Hepatocyte (in vitro differentiated cells): ENCODE results near the gene AOC3. TPM values are rescaled to one million over a fixed set of nuclear protein-coding genes. Genes with fewer than 3 reads are reported as not detected.

Experiments
- DNase-seq: peaks from one replicate; pipeline ENCODE4 v3.0.0-alpha.2; 2016; ENCODE audit warnings: low spot score
- H2AFZ ChIP-seq: fragments of 200-600 bp; sonication (generic); 2 replicates; pipeline ENCODE4 v1.6.0; 2016; ENCODE audit warnings: antibody characterized with exemption, mild to moderate bottlenecking
- H3K27ac ChIP-seq: fragments of 200-600 bp; sonication (generic); 2 replicates; pipeline ENCODE4 v1.5.1; 2016; ENCODE audit warnings: mild to moderate bottlenecking
- H3K27me3 ChIP-seq: fragments of 200-600 bp; sonication (generic); 2 replicates; pipeline ENCODE4 v1.6.1; 2016
- H3K36me3 ChIP-seq: fragments of 200-600 bp; sonication (generic); replicated peaks from 2 replicates; pipeline ENCODE4 v1.5.1; 2016; ENCODE audit warnings: low read depth; ENCODE audit not compliant: insufficient read depth
- H3K4me1 ChIP-seq: fragments of 200-600 bp; sonication (generic); 2 replicates; pipeline ENCODE4 v1.5.1; 2016; ENCODE audit warnings: mild to moderate bottlenecking, moderate library complexity; ENCODE audit not compliant: insufficient read depth
- H3K4me2 ChIP-seq: fragments of 200-600 bp; sonication (generic); 2 replicates; pipeline ENCODE4 v1.6.0; 2016
- H3K4me3 ChIP-seq: fragments of 200-600 bp; sonication (generic); 2 replicates; pipeline ENCODE4 v1.5.1; 2016; ENCODE audit warnings: mild to moderate bottlenecking
- H3K79me2 ChIP-seq: fragments of 200-600 bp; sonication (generic); 2 replicates; pipeline ENCODE4 v1.6.0; 2017; ENCODE audit warnings: mild to moderate bottlenecking
- H3K9me2 ChIP-seq: fragments of 200-600 bp; sonication (generic); replicated peaks from 2 replicates; pipeline ENCODE4 v1.6.0; 2017; ENCODE audit warnings: mild to moderate bottlenecking; ENCODE audit not compliant: insufficient read depth
- H3K9me3 ChIP-seq: fragments of 200-600 bp; sonication (generic); 2 replicates; pipeline ENCODE4 v1.5.1; 2016; ENCODE audit warnings: low read depth, mild to moderate bottlenecking
- H4K20me1 ChIP-seq: fragments of 200-600 bp; sonication (generic); 2 replicates; pipeline ENCODE4 v1.6.0; 2016; ENCODE audit warnings: mild to moderate bottlenecking; ENCODE audit not compliant: insufficient read depth, poor library complexity, severe bottlenecking
- CTCF ChIP-seq: fragments of 200-600 bp; sonication (generic); IDR thresholded peaks from 2 replicates; pipeline ENCODE4 v1.5.1; 2016; ENCODE audit warnings: antibody characterized with exemption, mild to moderate bottlenecking; ENCODE audit not compliant: poor library complexity
- EZH2 ChIP-seq: fragments of 200-600 bp; sonication (generic); IDR thresholded peaks from 2 replicates; pipeline ENCODE4 v1.6.1; 2016; ENCODE audit warnings: antibody characterized with exemption, mild to moderate bottlenecking, borderline replicate concordance
- EZH2phosphoT487 ChIP-seq: fragments of 200-600 bp; sonication (generic); IDR thresholded peaks from one replicate; pipeline ENCODE4 v1.6.1; 2018; ENCODE audit warnings: antibody characterized with exemption, mild to moderate bottlenecking, low read depth, moderate library complexity; ENCODE audit not compliant: unreplicated experiment, severe bottlenecking
- WGBS: methylation state at CpG from one replicate; pipeline ENCODE4 v1.1.6; 2016; ENCODE audit warnings: low lambda C conversion rate; ENCODE audit errors: missing lambda C conversion rate; 5-methylcytosine and 5-hydroxymethylcytosine counted together
- polyA plus RNA-seq: library from polyadenylated mRNA; unstranded; fragments of >200 nt; fragmentation: Nextera tagmentation; extraction: Ambion mirVana; gene quantifications from 2 replicates; pipeline ENCODE4 v1.2.1, GENCODE V29; 2016
- total RNA-seq: library from RNA; depleted of rRNA; stranded (reverse); fragments of >200 nt; gene quantifications from 2 replicates; pipeline ENCODE4 v1.2.3, GENCODE V29; 2014

Gene AOC3
- total and polyA plus RNA-seq, 2 experiments from 2014 or later, result 1.9 to 2.5 TPM

DNA sequence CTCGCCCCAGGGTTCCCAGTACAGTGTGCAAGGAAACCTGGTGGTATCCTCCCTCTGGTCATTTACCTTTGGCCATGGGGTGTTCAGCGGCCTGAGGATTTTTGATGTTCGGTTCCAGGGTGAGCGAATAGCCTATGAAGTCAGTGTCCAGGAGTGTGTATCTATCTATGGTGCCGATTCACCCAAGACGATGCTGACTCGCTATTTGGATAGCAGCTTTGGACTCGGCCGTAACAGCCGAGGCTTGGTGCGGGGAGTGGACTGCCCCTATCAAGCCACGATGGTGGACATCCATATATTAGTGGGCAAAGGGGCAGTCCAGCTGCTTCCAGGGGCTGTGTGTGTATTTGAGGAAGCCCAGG lies 5.5 kb upstream of the AOC3 start:
- Histone ChIP-seq H3K4me1 (no peaks in the 10 kb centered on the region), H3K27ac (no peak overlapping the region), H3K79me2 (no peaks in the 10 kb centered on the region), H3K4me3 (no peak overlapping the region), H2AFZ (no peak overlapping the region), H4K20me1 (no peaks in the 10 kb centered on the region), H3K4me2 (no peak overlapping the region), H3K36me3 (no peaks in the 10 kb centered on the region), H3K9me2 (no peaks in the 10 kb centered on the region), H3K27me3 (peaks cover 6% of the 10 kb centered on the region), H3K9me3 (no peaks in the 10 kb centered on the region)
- DNase-seq, result no peak
- WGBS, result 92% methylated on average over 12 of the region's 12 CpGs
- TF ChIP-seq CTCF (no peak), EZH2 (no peak), EZH2phosphoT487 (no peak)

- H3K4me2 ChIP-seq, result no peak overlapping the region
- no peaks in the 10 kb centered on the region for H3K36me3 ChIP-seq
- TF ChIP-seq CTCF, result no peak
- TF ChIP-seq EZH2phosphoT487, result no peak
- TF ChIP-seq EZH2, result no peak
- no peaks in the 10 kb centered on the region for H4K20me1 ChIP-seq
- DNase-seq, result no peak
- H3K9me2 ChIP-seq, result no peaks in the 10 kb centered on the region
- H3K27ac ChIP-seq, result no peak overlapping the region
- H3K9me3 ChIP-seq, result no peaks in the 10 kb centered on the region
- H3K4me3 ChIP-seq, result no peak overlapping the region
- H3K4me1 ChIP-seq, result no peaks in the 10 kb centered on the region
- H3K79me2 ChIP-seq, result no peaks in the 10 kb centered on the region
- no peak overlapping the region for H2AFZ ChIP-seq
- peaks cover 6% of the 10 kb centered on the region for H3K27me3 ChIP-seq
- WGBS, result 89% methylated on average over 7 of the region's 7 CpGs
Observed at GRCh38 chr17:42845918-42846593, 4.9 kb upstream of the AOC3 start.

DNA sequence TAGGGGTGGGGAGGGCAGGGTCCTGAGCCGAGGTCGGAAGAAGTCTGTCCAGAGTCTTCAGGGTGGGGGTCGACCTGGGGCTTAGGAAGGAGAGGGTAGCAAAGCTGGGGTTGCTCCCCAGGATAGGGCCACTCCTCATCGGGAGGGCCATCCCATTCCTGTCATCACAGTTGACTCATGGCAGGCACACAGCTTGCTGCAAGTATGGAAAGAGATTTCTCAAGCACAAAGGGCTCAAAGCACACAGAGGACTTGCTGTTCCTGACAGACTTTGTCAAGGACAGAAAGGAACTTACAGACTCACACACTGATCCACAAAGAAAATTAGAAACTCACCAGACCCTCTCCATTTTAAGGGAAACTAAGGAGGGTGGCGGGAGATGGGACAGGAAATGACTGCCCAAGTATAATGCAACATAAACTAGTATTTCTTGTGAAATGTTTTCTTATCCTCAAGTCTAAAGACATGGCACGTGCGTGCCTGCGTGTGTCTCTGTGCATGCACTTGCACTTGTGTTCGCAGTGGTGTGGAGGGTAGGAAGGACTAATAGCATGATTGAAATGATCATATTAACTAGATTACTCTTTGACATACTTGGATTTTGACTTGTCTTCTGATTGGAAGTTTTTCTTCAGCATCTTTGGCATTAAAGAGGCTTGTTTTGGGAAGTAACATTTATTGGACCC lies 4.3 kb upstream of the AOC3 start:
- Histone ChIP-seq H3K36me3 (no peaks in the 10 kb centered on the region), H3K4me2 (no peak overlapping the region), H3K4me3 (no peak overlapping the region), H4K20me1 (no peaks in the 10 kb centered on the region), H3K9me3 (no peaks in the 10 kb centered on the region), H3K9me2 (no peaks in the 10 kb centered on the region), H2AFZ (no peak overlapping the region), H3K4me1 (no peaks in the 10 kb centered on the region), H3K27ac (no peak overlapping the region), H3K27me3 (peaks cover 6% of the 10 kb centered on the region), H3K79me2 (no peaks in the 10 kb centered on the region)
- WGBS, result 71% methylated on average over 9 of the region's 9 CpGs
- DNase-seq, result peak; percentile 33
- TF ChIP-seq EZH2phosphoT487, result no peak
- no peak for TF ChIP-seq EZH2
- TF ChIP-seq CTCF, result no peak
